Tibial nerve (tissue), 3 donors: ENCODE results near the gene RFX4.

ENCODE experiments used
- POLR2A ChIP-seq, 2 donors: fragments of 450-650 bp; IDR thresholded peaks; one replicate each; pipeline ENCODE4 v1.6.1; 2017; ENCODE audit warnings: antibody characterized with exemption in 2 of 2, mild to moderate bottlenecking in 2 of 2, moderate library complexity in 2 of 2
- TF ChIP-seq, protein P1 (sequence below), 5 experiments: fragments of 200-600 bp in 3 of 5; fragments of 450-650 bp in 2 of 5; sonication (generic) in 3 of 5; IDR thresholded peaks; one replicate each; pipeline ENCODE4 v1.5.1; 2016 to 2019; ENCODE audit warnings: antibody characterized with exemption in 5 of 5, mild to moderate bottlenecking in 3 of 5, moderate library complexity in 2 of 5

DNA sequence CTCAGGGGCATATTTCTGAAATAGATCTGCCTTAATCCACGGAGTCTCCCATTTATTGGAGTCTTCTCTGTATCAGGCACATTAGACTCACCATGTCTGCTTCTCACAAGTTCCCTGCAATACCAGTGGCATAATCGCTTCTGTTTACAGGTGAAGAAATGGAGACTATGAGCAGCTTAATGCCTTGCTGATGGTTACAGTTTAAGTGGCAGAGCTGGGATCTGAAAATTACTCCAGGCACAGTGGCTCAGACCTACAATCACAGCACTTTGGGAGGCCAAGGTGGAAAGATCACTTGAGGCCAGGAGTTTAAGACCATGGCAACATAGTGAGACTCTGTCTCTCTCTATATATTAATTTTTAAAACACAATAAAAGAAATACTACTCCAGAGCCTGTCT, 184.4 kb downstream of the RFX4 start:
- TF ChIP-seq, protein P1, sequence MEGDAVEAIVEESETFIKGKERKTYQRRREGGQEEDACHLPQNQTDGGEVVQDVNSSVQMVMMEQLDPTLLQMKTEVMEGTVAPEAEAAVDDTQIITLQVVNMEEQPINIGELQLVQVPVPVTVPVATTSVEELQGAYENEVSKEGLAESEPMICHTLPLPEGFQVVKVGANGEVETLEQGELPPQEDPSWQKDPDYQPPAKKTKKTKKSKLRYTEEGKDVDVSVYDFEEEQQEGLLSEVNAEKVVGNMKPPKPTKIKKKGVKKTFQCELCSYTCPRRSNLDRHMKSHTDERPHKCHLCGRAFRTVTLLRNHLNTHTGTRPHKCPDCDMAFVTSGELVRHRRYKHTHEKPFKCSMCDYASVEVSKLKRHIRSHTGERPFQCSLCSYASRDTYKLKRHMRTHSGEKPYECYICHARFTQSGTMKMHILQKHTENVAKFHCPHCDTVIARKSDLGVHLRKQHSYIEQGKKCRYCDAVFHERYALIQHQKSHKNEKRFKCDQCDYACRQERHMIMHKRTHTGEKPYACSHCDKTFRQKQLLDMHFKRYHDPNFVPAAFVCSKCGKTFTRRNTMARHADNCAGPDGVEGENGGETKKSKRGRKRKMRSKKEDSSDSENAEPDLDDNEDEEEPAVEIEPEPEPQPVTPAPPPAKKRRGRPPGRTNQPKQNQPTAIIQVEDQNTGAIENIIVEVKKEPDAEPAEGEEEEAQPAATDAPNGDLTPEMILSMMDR (IDR thresholded peaks at IDR 0.05) = no peak
- no peak for TF ChIP-seq POLR2A (IDR thresholded peaks at IDR 0.05)
